Spleen (tissue), 7 donors: ENCODE data around the gene FOXP1.

Source experiments
- POLR2A ChIP-seq, 3 donors: fragments of 450-650 bp; IDR thresholded peaks; one replicate each; pipeline ENCODE4 v1.5.1; 2017; ENCODE audit warnings: antibody characterized with exemption in 3 of 3, mild to moderate bottlenecking in 1 of 3
- POLR2AphosphoS5 ChIP-seq, 3 donors: sonication (generic); formaldehyde crosslinking; IDR thresholded peaks; one replicate each; pipeline ENCODE4 v1.5.1; 2017; ENCODE audit warnings: antibody characterized with exemption in 3 of 3
- TF ChIP-seq, protein P1 (sequence below), 11 experiments: fragments of 200-600 bp in 7 of 11; fragments of 450-650 bp in 4 of 11; sonication (generic) in 4 of 11; IDR thresholded peaks in 8 of 11; conservative IDR thresholded peaks in 3 of 11; 1 replicate in 7 of 11; 2 replicates in 4 of 11; pipeline versions ENCODE4 v1.4.0 to v1.8.0; 2016 to 2021; ENCODE audit warnings: antibody characterized with exemption in 11 of 11, inconsistent platforms in 4 of 11, mild to moderate bottlenecking in 1 of 11
- donor health status: DM: no; HTN: no; CAD: no; lungs with moderate emphysema.
- donor health status: DM: no; HTN: no; CAD: no.
- donor health status: DM: no; HTN: no; CAD: no.

DNA sequence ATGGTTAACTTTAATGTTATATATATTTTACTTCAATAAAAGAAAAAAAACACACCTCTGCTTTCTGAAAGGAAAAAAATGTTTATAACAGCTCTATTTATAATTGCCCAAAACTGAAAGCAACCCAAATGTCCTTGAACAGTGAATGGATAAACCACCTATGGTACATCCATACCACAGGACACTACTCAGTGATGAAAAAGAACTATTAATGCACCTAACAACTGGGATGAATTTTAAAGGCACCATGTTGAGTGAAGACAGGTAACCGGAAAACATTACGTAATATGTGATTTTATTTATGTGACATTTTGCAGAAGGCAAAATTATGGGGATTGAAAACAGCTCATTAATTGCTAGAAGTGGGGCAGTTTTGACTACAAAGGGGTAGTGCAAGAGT, 23.8 kb upstream of the FOXP1 start:
- TF ChIP-seq, protein P1, sequence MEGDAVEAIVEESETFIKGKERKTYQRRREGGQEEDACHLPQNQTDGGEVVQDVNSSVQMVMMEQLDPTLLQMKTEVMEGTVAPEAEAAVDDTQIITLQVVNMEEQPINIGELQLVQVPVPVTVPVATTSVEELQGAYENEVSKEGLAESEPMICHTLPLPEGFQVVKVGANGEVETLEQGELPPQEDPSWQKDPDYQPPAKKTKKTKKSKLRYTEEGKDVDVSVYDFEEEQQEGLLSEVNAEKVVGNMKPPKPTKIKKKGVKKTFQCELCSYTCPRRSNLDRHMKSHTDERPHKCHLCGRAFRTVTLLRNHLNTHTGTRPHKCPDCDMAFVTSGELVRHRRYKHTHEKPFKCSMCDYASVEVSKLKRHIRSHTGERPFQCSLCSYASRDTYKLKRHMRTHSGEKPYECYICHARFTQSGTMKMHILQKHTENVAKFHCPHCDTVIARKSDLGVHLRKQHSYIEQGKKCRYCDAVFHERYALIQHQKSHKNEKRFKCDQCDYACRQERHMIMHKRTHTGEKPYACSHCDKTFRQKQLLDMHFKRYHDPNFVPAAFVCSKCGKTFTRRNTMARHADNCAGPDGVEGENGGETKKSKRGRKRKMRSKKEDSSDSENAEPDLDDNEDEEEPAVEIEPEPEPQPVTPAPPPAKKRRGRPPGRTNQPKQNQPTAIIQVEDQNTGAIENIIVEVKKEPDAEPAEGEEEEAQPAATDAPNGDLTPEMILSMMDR (IDR thresholded peaks at IDR 0.05 in 8 of 11, conservative IDR thresholded peaks at IDR 0.05 in 3 of 11) = no peak
- no peak for TF ChIP-seq POLR2A (IDR thresholded peaks at IDR 0.05)
- TF ChIP-seq POLR2AphosphoS5 (IDR thresholded peaks at IDR 0.05) = no peak
